Neural crest cell (in vitro differentiated cells): ENCODE measurements around the gene EDNRB. TPM values are rescaled to one million over a fixed set of nuclear protein-coding genes. Genes with fewer than 3 reads are reported as not detected.
"Not testable (repeated sequence)": the region's sequence is repeated elsewhere in the genome, so short reads cannot be mapped to it uniquely, and the experiment has no call there.

Source experiments
- DNase-seq: peaks from one replicate; pipeline ENCODE4 v3.0.0; 2021; ENCODE audit warnings: low read depth, mixed read lengths, low spot score
- H3K27ac Mint-ChIP-seq: one replicate; pipeline ENCODE4 v1.8.0; 2021; ENCODE audit warnings: mild to moderate bottlenecking, mixed read lengths; ENCODE audit not compliant: unreplicated experiment
- H3K27me3 Mint-ChIP-seq: 2 replicates; pipeline ENCODE4 v1.8.0; 2021; ENCODE audit warnings: low read depth, mild to moderate bottlenecking, mixed read lengths
- H3K36me3 Mint-ChIP-seq: 2 replicates; pipeline ENCODE4 v1.8.0; 2021; ENCODE audit warnings: low read depth, mild to moderate bottlenecking, mixed read lengths
- H3K4me1 Mint-ChIP-seq: 2 replicates; pipeline ENCODE4 v1.8.0; 2021; ENCODE audit warnings: mixed read lengths
- H3K4me3 Mint-ChIP-seq: one replicate; pipeline ENCODE4 v1.8.0; 2021; ENCODE audit warnings: mild to moderate bottlenecking, mixed read lengths
- H3K9me3 Mint-ChIP-seq: 2 replicates; pipeline ENCODE4 v1.8.0; 2021; ENCODE audit warnings: mixed read lengths
- CTCF ChIP-seq: fragments of 200-600 bp; sonication (generic); conservative IDR thresholded peaks from 2 replicates; pipeline ENCODE4 v1.5.0; 2021; ENCODE audit warnings: antibody characterized with exemption, mild to moderate bottlenecking
- long read RNA-seq: library from polyadenylated mRNA; unstranded; transcript quantifications from one replicate; pipeline ENCODE4 v2.0.0, GENCODE V29; 2020
- total RNA-seq: library from RNA; stranded (reverse); gene quantifications from 2 replicates; pipeline ENCODE4 v1.2.1, GENCODE V29; 2021

Gene EDNRB
- total RNA-seq: 26.8 and 27.9 TPM in 2 replicates
- long read RNA-seq, full-length matches to known transcripts: 70 of 87 reads
- long read RNA-seq, partial matches to known transcripts: 2 of 87 reads
- long read RNA-seq, other reads (novel, unspliced or antisense): 15 of 87 reads

- Mint-ChIP-seq H3K4me3 (no peak within 1 kb of the TSS), H3K4me1 (peaks cover 39% of the 10 kb centered on the region), H3K36me3 (peaks cover 13% of the 10 kb centered on the region), H3K27ac (peak within 1 kb of the TSS; percentile 73), H3K9me3 (peaks cover 4% of the 10 kb centered on the region), H3K27me3 (no peaks in the 10 kb centered on the region)
- no peak for TF ChIP-seq CTCF
- peak; percentile 29 for DNase-seq
Observed at GRCh38 chr13:77918391-77919245, at the start of gene EDNRB. Gene EDNRB, minus strand, starts transcription at chr13:77918831. Its CDS starts 258 bp downstream, at chr13:77918573.

GRCh38 chr13:77966671-77967070 is 48.0 kb upstream of the EDNRB start:
- TF ChIP-seq CTCF: no peak

GRCh38 chr13:77952737-77953136 is 34.1 kb upstream of the EDNRB start:
- Mint-ChIP-seq H3K4me3 (peak overlapping the region; percentile 9), H3K4me1 (peaks cover 25% of the 10 kb centered on the region), H3K27me3 (no peaks in the 10 kb centered on the region), H3K36me3 (peaks cover 3% of the 10 kb centered on the region), H3K9me3 (peaks cover 6% of the 10 kb centered on the region), H3K27ac (peak overlapping the region; percentile 94)
- TF ChIP-seq CTCF: no peak
- DNase-seq: peak; percentile 26

More at GRCh38 chr13:77966671-77967070, 48.0 kb upstream of the EDNRB start:
- no peak for DNase-seq
- H3K27ac Mint-ChIP-seq: no peak overlapping the region
- peaks cover 13% of the 10 kb centered on the region for H3K9me3 Mint-ChIP-seq
- peaks cover 31% of the 10 kb centered on the region for H3K4me1 Mint-ChIP-seq
- no peak overlapping the region for H3K4me3 Mint-ChIP-seq
- H3K36me3 Mint-ChIP-seq: peaks cover 21% of the 10 kb centered on the region
- no peaks in the 10 kb centered on the region for H3K27me3 Mint-ChIP-seq

- Mint-ChIP-seq H3K27ac (no peak overlapping the region), H3K27me3 (no peaks in the 10 kb centered on the region), H3K36me3 (peaks cover 3% of the 10 kb centered on the region), H3K4me1 (peaks cover 25% of the 10 kb centered on the region), H3K9me3 (peaks cover 6% of the 10 kb centered on the region), H3K4me3 (no peak overlapping the region)
- no peak for TF ChIP-seq CTCF
- no peak for DNase-seq
Observed at GRCh38 chr13:77952276-77952675, 33.6 kb upstream of the EDNRB start.

- no peak for TF ChIP-seq CTCF
- H3K4me3 Mint-ChIP-seq: no peak overlapping the region
- no peaks in the 10 kb centered on the region for H3K27me3 Mint-ChIP-seq
Observed at GRCh38 chr13:77946522-77946921, 27.9 kb upstream of the EDNRB start.

GRCh38 chr13:77935063-77935462 is 16.4 kb upstream of the EDNRB start:
- H3K4me3 Mint-ChIP-seq, DNase-seq, H3K4me1 Mint-ChIP-seq, H3K27me3 Mint-ChIP-seq, H3K27ac Mint-ChIP-seq: not testable (repeated sequence)
- H3K9me3 Mint-ChIP-seq: peaks cover 12% of the 10 kb centered on the region
- peaks cover 15% of the 10 kb centered on the region for H3K36me3 Mint-ChIP-seq

More at GRCh38 chr13:77946522-77946921, 27.9 kb upstream of the EDNRB start:
- H3K36me3 Mint-ChIP-seq: no peaks in the 10 kb centered on the region
- H3K4me1 Mint-ChIP-seq: peaks cover 11% of the 10 kb centered on the region
- H3K9me3 Mint-ChIP-seq: no peaks in the 10 kb centered on the region
- no peak overlapping the region for H3K27ac Mint-ChIP-seq
- no peak for DNase-seq
